WTC11 (cell line): Measurements from ENCODE around the gene LAMC1. TPM values are rescaled to one million over a fixed set of nuclear protein-coding genes. Genes with fewer than 3 reads are reported as not detected.

Experiments used
- ATAC-seq: fragments of 200-7000 bp; cut with Tn5 transposase; 2 replicates; pipeline ENCODE4 v1.10.0; 2021; ENCODE audit warnings: mild to moderate bottlenecking, moderate library complexity
- CTCF ChIA-PET: fragments of 300-600 bp; sonication (Branson Sonifier 250); formaldehyde crosslinking; loops from one replicate; lab custom pipeline; 2021; ENCODE audit warnings: antibody characterized with exemption; lab: Charles Lee
- POLR2A ChIA-PET: fragments of 350-600 bp; sonication (Branson Sonifier 250); formaldehyde crosslinking; loops from one replicate; lab custom pipeline; 2021; ENCODE audit warnings: antibody characterized with exemption; lab: Charles Lee
- DNase-seq: peaks from one replicate; pipeline ENCODE4 v3.0.0; 2021; ENCODE audit warnings: low spot score
- H3K27ac Mint-ChIP-seq: 2 replicates; pipeline ENCODE4 v1.8.0; 2021; ENCODE audit warnings: mixed read lengths
- H3K27me3 Mint-ChIP-seq: 2 replicates; pipeline ENCODE4 v1.8.0; 2021; ENCODE audit warnings: low read depth, mild to moderate bottlenecking, moderate library complexity, mixed read lengths
- H3K36me3 Mint-ChIP-seq: 2 replicates; pipeline ENCODE4 v1.8.0; 2021; ENCODE audit warnings: mixed read lengths
- H3K4me1 Mint-ChIP-seq: 2 replicates; pipeline ENCODE4 v1.8.0; 2022; ENCODE audit warnings: mixed read lengths
- H3K4me3 Mint-ChIP-seq: 2 replicates; pipeline ENCODE4 v1.8.0; 2021; ENCODE audit warnings: mild to moderate bottlenecking, moderate library complexity, mixed read lengths
- H3K9me3 Mint-ChIP-seq: 2 replicates; pipeline ENCODE4 v1.8.0; 2021; ENCODE audit warnings: mixed read lengths
- ATF1 ChIP-seq: sonication (generic); formaldehyde crosslinking; IDR thresholded peaks from 2 replicates; pipeline ENCODE4 v1.8.1; 2023; ENCODE audit warnings: mild to moderate bottlenecking, moderate library complexity, missing genetic modification reagents
- ATF6 ChIP-seq: sonication (generic); formaldehyde crosslinking; IDR thresholded peaks from 2 replicates; pipeline ENCODE4 v1.8.1; 2023; ENCODE audit warnings: mild to moderate bottlenecking, missing genetic modification reagents
- CBFB ChIP-seq: sonication (generic); formaldehyde crosslinking; IDR thresholded peaks from 2 replicates; pipeline ENCODE4 v1.8.1; 2022; ENCODE audit warnings: mild to moderate bottlenecking, low read depth, missing genetic modification reagents
- CDX4 ChIP-seq: fragments of 250-450 bp; sonication (Bioruptor Pico); IDR thresholded peaks from 2 replicates; pipeline ENCODE4 v1.9.0; 2021; ENCODE audit warnings: moderate library complexity, mild to moderate bottlenecking, inconsistent platforms, borderline replicate concordance
- CTCF ChIP-seq: fragments of 200-600 bp; IDR thresholded peaks from 2 replicates; pipeline ENCODE4 v1.8.0; 2022; ENCODE audit warnings: antibody characterized with exemption
- E2F5 ChIP-seq: sonication (generic); formaldehyde crosslinking; IDR thresholded peaks from 2 replicates; pipeline ENCODE4 v1.8.1; 2022; ENCODE audit warnings: mild to moderate bottlenecking, moderate library complexity, missing genetic modification reagents
- ELF4 ChIP-seq: sonication (generic); formaldehyde crosslinking; IDR thresholded peaks from 2 replicates; pipeline ENCODE4 v1.8.1; 2022; ENCODE audit warnings: low read depth, mild to moderate bottlenecking, moderate library complexity, missing genetic modification reagents
- FOXJ3 ChIP-seq: sonication (generic); formaldehyde crosslinking; IDR thresholded peaks from 2 replicates; pipeline ENCODE4 v1.9.0; 2021; ENCODE audit warnings: missing genetic modification reagents, mild to moderate bottlenecking, borderline replicate concordance
- FOXK1 ChIP-seq: sonication (generic); formaldehyde crosslinking; IDR thresholded peaks from 2 replicates; pipeline ENCODE4 v1.8.0; 2022; ENCODE audit warnings: mild to moderate bottlenecking, moderate library complexity, missing genetic modification reagents
- HMGA2 ChIP-seq: fragments of 250-450 bp; sonication (Bioruptor Pico); IDR thresholded peaks from 2 replicates; pipeline ENCODE4 v1.4.0; 2021; ENCODE audit warnings: mild to moderate bottlenecking, moderate library complexity
- IRF1 ChIP-seq: sonication (generic); formaldehyde crosslinking; IDR thresholded peaks from 2 replicates; pipeline ENCODE4 v1.8.0; 2023; ENCODE audit warnings: missing genetic modification reagents
- IRF2 ChIP-seq: sonication (generic); formaldehyde crosslinking; IDR thresholded peaks from 2 replicates; pipeline ENCODE4 v1.8.0; 2022; ENCODE audit warnings: low read depth, missing genetic modification reagents, borderline replicate concordance
- KAT7 ChIP-seq: sonication (generic); formaldehyde crosslinking; IDR thresholded peaks from 2 replicates; pipeline ENCODE4 v1.8.1; 2023; ENCODE audit warnings: missing genetic modification reagents, mild to moderate bottlenecking, borderline replicate concordance
- MYBL2 ChIP-seq: sonication (generic); formaldehyde crosslinking; IDR thresholded peaks from 2 replicates; pipeline ENCODE4 v1.8.1; 2023; ENCODE audit warnings: mild to moderate bottlenecking, moderate library complexity, missing genetic modification reagents
- NR1H2 ChIP-seq: sonication (generic); formaldehyde crosslinking; IDR thresholded peaks from 2 replicates; pipeline ENCODE4 v1.9.0; 2021; ENCODE audit warnings: mild to moderate bottlenecking, moderate library complexity, missing genetic modification reagents
- NR2C2 ChIP-seq: sonication (generic); formaldehyde crosslinking; IDR thresholded peaks from 2 replicates; pipeline ENCODE4 v1.8.0; 2022; ENCODE audit warnings: mild to moderate bottlenecking, missing genetic modification reagents
- RELA ChIP-seq: sonication (generic); formaldehyde crosslinking; IDR thresholded peaks from 2 replicates; pipeline ENCODE4 v1.8.1; 2022; ENCODE audit warnings: missing genetic modification reagents, mild to moderate bottlenecking, borderline replicate concordance
- RORB ChIP-seq: fragments of 250-450 bp; sonication (Bioruptor Pico); IDR thresholded peaks from 2 replicates; pipeline ENCODE4 v1.9.0; 2021; ENCODE audit warnings: mild to moderate bottlenecking
- SOX15 ChIP-seq: fragments of 250-450 bp; sonication (Bioruptor Pico); IDR thresholded peaks from 2 replicates; pipeline ENCODE4 v1.9.0; 2021; ENCODE audit warnings: mild to moderate bottlenecking
- TEAD1 ChIP-seq: sonication (generic); formaldehyde crosslinking; IDR thresholded peaks from 2 replicates; pipeline ENCODE4 v1.8.0; 2022; ENCODE audit warnings: mild to moderate bottlenecking, missing genetic modification reagents
- TEAD4 ChIP-seq: sonication (generic); formaldehyde crosslinking; IDR thresholded peaks from 2 replicates; pipeline ENCODE4 v1.8.0; 2022; ENCODE audit warnings: mild to moderate bottlenecking, missing genetic modification reagents
- ZMAT4 ChIP-seq: fragments of 250-450 bp; sonication (Bioruptor Pico); IDR thresholded peaks from 2 replicates; pipeline ENCODE4 v1.9.0; 2021; ENCODE audit warnings: mild to moderate bottlenecking
- ZNF121 ChIP-seq: sonication (generic); formaldehyde crosslinking; IDR thresholded peaks from 2 replicates; pipeline ENCODE4 v1.8.0; 2023; ENCODE audit warnings: missing genetic modification reagents
- ZNF423 ChIP-seq: fragments of 250-450 bp; sonication (Bioruptor Pico); IDR thresholded peaks from 2 replicates; pipeline ENCODE4 v2.1.2; 2022; ENCODE audit warnings: mild to moderate bottlenecking, moderate library complexity
- ZNF512 ChIP-seq: sonication (generic); formaldehyde crosslinking; IDR thresholded peaks from 2 replicates; pipeline ENCODE4 v1.8.1; 2022; ENCODE audit warnings: missing genetic modification reagents, borderline replicate concordance
- total RNA-seq: library from RNA; stranded (reverse); gene quantifications from 3 replicates; pipeline ENCODE4 v1.2.3, GENCODE V29; 2021

LAMC1 gene
- total RNA-seq, 1 experiment from 2014 or later = 162 TPM

GRCh38 chr1:183188240-183188639 is 165.0 kb downstream of the LAMC1 start:
- Mint-ChIP-seq H3K4me1 (peaks cover 16% of the 10 kb centered on the region), H3K36me3 (no peaks in the 10 kb centered on the region), H3K4me3 (no peak overlapping the region)
- CTCF ChIA-PET = no interaction called here
- no peak for ATAC-seq
- no peak for TF ChIP-seq ELF4
- TF ChIP-seq RELA (CRISPR knock-in tag) = no peak
- TF ChIP-seq ATF6 (CRISPR knock-in tag) = no peak
- no peak for TF ChIP-seq TEAD1 (CRISPR knock-in tag)
- no peak for TF ChIP-seq CTCF
- no peak for TF ChIP-seq HMGA2 (CRISPR knock-in tag)
- no peak for TF ChIP-seq ZNF423
- no peak for TF ChIP-seq IRF1 (CRISPR knock-in tag)
- no peak for TF ChIP-seq TEAD4 (CRISPR knock-in tag)
- TF ChIP-seq IRF2 (CRISPR knock-in tag) = no peak
- TF ChIP-seq ZNF121 (CRISPR knock-in tag) = no peak
- TF ChIP-seq FOXK1 = no peak
- no peak for TF ChIP-seq RORB (CRISPR knock-in tag)
- TF ChIP-seq SOX15 (CRISPR knock-in tag) = no peak
- TF ChIP-seq E2F5 = no peak
- TF ChIP-seq ZMAT4 = no peak
- no peak for TF ChIP-seq KAT7 (CRISPR knock-in tag)
- no peak for TF ChIP-seq MYBL2 (CRISPR knock-in tag)
- TF ChIP-seq, all 79 proteins: peak for 0
- Mint-ChIP-seq H3K27ac (no peak overlapping the region), H3K27me3 (no peaks in the 10 kb centered on the region; the same call in 1 of the 2 replicates), H3K9me3 (no peaks in the 10 kb centered on the region)
- DNase-seq = no peak
- POLR2A ChIA-PET = interaction anchor here (1.0 kb wide), 1 partner anchor 10 kb away, joined by 6 read pairs; no protein-coding TSS in a partner anchor

GRCh38 chr1:183191833-183192232 is 168.6 kb downstream of the LAMC1 start:
- Mint-ChIP-seq H3K4me1 (peaks cover 33% of the 10 kb centered on the region), H3K9me3 (no peaks in the 10 kb centered on the region), H3K27ac (no peak overlapping the region), H3K27me3 (no peaks in the 10 kb centered on the region), H3K4me3 (no peak overlapping the region), H3K36me3 (no peaks in the 10 kb centered on the region)
- ATAC-seq (no peak), DNase-seq (no peak)
- ChIA-PET POLR2A (no interaction called here), CTCF (no interaction called here)
- TF ChIP-seq HMGA2 (CRISPR knock-in tag) = no peak
- TF ChIP-seq NR1H2 (CRISPR knock-in tag) = no peak
- TF ChIP-seq IRF2 (CRISPR knock-in tag) = no peak
- TF ChIP-seq CDX4 (CRISPR knock-in tag) = no peak
- no peak for TF ChIP-seq ATF1
- TF ChIP-seq NR2C2 = no peak
- no peak for TF ChIP-seq ZNF512 (CRISPR knock-in tag)
- TF ChIP-seq E2F5 = no peak
- no peak for TF ChIP-seq FOXJ3 (CRISPR knock-in tag)
- no peak for TF ChIP-seq CBFB
